G401.6 (cell line): ENCODE results near the gene ICAM4.
"Not testable (repeated sequence)": the region's sequence is repeated elsewhere in the genome, so short reads cannot be mapped to it uniquely, and the experiment has no call there.

Experiments
- FAIRE-seq: peaks from 2 replicates; lab custom pipeline; 2012; peaks lifted over from hg19 to GRCh38; lab: Jason Lieb, UNC

ICAM4 gene, protein sequence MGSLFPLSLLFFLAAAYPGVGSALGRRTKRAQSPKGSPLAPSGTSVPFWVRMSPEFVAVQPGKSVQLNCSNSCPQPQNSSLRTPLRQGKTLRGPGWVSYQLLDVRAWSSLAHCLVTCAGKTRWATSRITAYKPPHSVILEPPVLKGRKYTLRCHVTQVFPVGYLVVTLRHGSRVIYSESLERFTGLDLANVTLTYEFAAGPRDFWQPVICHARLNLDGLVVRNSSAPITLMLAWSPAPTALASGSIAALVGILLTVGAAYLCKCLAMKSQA

DNA sequence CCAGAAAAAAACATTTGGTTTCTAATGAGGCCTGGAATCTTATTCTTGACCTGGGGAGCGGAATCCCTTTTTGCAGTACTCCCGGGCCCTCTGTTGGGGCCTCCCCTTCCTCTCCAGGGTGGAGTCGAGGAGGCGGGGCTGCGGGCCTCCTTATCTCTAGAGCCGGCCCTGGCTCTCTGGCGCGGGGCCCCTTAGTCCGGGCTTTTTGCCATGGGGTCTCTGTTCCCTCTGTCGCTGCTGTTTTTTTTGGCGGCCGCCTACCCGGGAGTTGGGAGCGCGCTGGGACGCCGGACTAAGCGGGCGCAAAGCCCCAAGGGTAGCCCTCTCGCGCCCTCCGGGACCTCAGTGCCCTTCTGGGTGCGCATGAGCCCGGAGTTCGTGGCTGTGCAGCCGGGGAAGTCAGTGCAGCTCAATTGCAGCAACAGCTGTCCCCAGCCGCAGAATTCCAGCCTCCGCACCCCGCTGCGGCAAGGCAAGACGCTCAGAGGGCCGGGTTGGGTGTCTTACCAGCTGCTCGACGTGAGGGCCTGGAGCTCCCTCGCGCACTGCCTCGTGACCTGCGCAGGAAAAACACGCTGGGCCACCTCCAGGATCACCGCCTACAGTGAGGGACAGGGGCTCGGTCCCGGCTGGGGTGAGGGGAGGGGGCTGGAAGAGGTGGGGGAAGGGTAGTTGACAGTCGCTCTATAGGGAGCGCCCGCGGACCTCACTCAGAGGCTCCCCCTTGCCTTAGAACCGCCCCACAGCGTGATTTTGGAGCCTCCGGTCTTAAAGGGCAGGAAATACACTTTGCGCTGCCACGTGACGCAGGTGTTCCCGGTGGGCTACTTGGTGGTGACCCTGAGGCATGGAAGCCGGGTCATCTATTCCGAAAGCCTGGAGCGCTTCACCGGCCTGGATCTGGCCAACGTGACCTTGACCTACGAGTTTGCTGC, at the start of gene ICAM4:
Gene ICAM4 (plus strand): TSS at position 153 of the 935 bp plus-strand sequence. CDS start 58 bp downstream, at position 211.
- FAIRE-seq: peak; percentile 45

DNA sequence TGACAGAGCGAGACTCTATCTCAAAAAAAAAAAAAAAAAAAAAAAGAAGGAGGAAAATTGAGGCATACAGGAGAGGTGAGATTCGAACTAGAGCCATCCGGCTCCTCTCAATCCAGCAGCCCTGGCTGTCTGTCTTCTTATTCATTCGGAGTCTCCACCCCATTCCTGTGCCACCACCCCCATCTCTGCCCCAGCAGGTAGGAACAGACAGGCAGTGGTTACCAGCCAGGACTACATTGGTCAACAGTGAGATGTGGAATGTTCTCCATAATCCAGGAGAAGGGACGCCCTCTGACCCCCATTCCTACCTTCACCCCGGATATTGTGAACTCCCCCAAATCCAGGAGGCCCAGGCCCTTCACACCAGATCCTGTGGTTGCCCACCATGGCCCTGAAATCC, 49.1 kb upstream of the ICAM4 start:
- FAIRE-seq: no peak

DNA sequence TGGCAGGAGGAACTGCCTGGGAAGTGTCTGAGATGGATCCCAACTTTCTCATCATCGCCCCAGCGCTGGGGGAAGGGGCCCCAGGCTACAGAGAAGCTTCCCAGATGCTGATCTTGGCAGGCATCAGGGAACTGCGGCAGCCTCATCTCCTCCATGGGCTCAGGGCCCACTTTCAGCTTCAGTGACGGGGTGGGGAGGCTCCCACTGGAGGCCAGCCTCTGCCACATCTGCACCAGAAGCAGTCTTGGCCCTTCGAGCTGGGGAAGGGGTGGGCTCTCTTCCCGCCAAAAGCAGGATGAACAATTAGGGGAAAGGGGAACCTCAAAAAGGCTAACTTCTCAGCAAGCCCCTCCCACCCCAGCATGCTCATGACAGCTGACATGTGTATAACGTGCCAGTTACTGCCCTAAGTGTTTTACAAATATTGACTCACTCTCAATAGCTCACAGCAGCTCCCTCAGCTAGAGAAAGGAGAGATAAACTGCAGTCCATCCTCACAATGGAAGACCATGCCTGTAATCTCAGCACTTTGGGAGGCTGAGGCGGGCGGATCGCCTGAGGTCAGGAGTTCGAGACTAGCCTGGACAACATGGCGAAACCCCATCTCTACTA, 48.5 kb upstream of the ICAM4 start:
- no peak for FAIRE-seq

DNA sequence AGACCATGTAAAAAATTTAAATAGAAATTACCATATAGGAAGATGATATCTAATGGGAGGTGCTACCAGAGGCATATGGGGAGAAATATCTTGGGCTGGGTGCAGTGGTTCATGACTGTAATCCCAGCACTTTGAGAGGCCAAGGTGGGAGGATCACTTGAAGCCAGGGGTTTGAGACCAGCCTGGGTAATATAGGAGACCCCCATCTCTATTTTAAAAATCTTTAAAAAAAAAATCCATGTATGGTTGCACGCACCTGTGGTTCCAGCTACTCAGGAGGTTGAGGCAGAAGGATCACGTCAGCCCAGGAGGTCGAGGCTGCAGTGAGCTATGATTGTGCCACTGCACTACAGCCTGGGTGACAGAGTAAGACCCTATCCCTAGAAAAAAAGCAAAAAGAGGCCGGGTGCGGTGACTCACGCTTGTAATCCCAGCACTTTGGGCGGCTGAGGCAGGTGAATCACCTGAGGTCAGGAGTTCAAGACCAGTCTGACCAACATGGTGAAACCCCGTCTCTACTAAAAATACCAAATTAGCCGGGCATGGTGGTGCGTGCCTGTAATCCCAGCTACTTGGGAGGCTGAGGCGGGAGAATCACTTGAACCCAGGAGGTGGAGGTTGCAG, 44.8 kb upstream of the ICAM4 start:
- FAIRE-seq: not testable (repeated sequence)

DNA sequence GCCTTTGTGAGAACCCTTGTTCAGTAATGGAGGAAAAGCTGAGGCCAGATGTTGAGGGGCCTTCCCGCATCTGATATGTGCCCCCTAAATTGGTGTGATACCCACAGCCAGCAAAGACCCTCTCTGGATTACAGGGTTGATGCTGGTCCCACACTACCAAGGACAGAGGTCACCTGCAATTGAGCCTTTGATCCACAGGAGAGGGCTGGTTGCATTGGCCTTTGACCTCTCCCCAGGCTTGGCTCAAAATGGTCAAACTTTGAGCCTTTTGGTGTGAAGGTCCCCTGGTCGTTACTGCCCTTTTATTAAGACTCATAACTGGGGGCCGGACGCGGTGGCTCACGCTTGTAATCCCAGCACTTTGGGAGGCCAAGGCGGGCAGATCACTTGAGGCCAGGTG, 43.1 kb upstream of the ICAM4 start:
- FAIRE-seq: no peak

DNA sequence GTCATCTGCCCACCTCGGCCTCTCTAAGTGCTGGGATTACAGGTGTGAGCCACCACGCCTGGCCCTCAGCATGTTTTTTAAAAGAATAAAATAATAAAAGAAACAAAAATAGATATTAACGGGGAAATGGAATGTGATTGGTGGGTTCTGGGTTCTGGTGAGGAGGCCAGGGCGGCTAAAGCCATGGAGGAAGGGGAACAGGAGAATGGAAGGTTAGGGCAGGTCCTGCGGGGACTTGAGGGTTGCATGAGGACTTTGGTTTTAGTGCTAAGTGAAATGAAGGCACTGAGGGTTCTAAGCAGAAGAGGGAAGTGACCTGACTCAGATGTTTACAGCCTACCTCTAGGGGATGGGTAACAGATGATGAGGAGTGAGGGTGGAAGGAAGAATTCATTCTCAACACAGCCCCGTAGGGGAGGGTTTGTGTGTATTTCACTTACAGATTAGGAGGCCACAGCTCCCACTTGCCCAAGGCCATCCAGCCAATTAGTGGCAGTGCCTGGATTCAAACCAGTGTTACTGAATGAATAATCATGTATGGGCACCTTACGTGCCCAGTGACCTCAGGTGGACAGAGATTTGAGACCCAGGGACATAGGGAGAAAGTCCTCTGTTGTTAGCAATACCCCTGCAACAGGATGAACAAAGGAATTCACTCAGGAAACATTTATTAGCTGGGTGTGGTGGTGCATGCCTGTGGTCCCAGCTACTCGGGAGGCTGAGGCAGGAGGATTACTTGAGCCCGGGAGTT, 41.4 kb upstream of the ICAM4 start:
- FAIRE-seq: no peak

DNA sequence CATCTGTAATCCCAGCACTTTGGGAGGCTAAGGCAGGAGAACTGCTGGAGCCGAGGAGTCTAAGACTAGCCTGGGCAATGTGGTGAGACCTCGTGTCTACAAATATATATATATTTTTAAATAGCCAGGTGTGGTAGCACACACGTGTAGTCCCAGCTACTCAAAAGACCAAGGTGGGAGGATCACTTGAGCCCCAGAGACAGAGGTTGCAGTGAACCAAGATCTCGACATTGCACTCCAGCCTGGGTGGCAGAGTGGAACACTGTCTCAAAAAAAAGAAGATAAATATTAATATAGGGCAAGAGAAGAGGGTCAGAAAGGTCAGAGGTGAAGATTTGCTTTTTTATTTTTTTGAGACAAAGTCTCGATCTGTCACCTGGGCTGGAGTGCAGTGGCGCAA, 40.2 kb upstream of the ICAM4 start:
- FAIRE-seq: no peak

DNA sequence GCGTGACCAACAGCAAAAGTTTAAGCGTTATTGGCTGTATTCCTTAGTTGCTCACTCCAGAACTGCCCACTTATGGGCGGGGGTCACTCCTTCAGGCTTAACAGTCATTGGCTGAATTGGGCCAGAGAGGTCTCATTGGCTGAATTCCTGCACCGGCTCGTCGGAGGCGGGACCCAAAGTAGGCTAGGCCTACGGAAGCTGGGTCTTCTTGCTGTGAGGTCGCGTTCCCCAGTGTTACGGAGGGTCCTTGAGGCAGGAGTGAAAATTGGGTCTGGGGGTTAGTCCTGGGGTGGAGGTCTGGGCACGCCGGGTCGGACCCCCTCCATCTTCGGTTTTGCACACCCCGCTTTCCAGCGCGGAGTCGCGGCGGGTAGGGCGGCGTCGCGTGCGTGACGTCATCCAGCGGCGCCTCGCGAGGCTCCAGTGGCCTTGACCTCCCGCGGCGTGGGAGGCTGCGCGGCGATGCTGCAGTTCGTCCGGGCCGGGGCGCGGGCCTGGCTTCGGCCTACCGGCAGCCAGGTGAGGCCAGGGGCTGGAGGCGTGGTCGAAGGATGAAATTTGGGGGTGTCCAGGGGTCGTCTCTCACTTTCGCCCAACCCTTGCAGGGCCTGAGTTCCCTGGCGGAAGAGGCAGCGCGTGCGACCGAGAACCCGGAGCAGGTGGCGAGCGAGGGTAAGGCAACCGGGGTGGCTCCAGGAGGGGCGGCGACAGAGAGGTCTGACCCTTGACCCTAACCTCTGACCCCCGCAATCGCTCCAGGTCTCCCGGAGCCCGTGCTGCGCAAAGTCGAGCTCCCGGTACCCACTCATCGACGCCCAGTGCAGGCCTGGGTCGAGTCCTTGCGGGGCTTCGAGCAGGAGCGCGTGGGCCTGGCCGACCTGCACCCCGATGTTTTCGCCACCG, 34.7 kb upstream of the ICAM4 start, which contains the start of gene MRPL4:
Gene MRPL4 (plus strand): TSS at position 423 of the 903 bp plus-strand sequence. CDS start 40 bp downstream, at position 463.
- FAIRE-seq: peak; percentile 99

DNA sequence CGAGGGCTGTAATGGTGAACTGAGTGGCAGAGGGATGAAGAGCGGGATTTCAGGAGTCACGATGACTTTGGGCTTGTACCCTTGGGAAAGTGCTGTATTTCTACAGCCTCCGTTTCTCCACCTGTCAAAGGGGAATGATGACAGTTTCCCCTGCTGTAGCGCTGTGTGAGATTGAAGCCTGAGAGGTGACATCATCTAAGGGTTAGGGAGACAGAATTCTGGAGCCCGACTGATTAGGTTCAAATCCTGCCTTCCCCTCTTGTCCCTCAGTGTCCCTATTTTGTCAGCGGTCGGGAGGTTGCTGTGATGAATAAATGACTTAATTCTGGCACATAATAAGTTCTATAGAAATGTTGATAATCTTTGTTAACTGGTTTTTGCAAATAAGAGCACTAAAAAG, 34.0 kb upstream of the ICAM4 start:
- no peak for FAIRE-seq

DNA sequence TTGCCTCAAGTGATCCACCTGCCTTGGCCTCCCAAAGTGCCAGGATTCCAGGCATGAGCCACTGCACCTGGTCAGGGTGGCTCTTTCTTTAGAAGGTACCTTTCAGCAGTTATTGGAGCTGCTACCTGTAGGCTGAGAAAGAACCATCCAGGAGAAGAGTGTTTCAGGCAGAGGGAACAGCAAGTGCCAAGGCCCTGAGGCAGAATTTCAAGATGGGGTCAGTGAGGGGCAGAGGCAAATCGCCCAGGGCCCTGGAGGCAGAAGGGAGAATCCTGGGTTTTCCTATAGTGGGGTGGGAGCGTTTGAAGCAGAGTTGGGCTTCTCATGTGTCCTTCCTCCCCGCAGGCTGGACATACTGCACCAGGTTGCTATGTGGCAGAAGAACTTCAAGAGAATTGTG, 32.5 kb upstream of the ICAM4 start:
- FAIRE-seq: no peak

DNA sequence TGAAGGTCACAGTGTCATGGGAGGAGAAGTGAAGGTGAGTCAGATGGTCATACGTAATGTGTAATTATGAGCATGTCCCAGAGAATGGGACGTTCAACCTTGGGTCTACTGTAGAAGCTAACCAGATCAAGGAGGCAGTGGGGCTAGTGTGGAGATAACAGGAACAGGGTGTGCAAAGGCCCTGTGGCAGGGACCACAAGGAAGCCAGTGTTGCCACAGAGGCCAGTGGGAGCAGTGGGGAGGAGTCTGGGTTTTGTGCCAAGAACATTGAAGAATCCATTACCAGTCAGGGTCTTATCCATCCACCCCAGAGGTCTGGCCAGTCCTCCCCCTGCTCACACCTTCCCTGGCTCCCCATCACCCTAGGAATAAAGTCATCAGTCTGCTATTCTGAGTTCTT, 31.4 kb upstream of the ICAM4 start:
- FAIRE-seq: no peak

DNA sequence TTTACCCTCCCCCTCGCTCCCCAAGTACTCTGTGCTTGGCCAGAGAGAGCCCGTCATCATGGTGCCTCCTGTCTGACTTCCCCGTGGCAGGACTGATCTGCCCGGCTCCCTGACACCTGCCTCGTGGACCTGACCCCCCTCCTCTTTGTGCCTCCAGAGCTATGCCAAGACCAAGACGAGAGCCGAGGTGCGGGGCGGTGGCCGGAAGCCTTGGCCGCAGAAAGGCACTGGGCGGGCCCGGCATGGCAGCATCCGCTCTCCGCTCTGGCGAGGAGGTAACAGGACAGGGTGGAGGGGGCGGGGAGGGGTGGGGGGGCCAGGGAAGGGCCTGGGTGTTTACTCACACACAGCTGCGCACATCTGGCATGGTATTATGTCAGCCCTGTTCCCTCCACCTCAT, 30.2 kb upstream of the ICAM4 start:
- no peak for FAIRE-seq

DNA sequence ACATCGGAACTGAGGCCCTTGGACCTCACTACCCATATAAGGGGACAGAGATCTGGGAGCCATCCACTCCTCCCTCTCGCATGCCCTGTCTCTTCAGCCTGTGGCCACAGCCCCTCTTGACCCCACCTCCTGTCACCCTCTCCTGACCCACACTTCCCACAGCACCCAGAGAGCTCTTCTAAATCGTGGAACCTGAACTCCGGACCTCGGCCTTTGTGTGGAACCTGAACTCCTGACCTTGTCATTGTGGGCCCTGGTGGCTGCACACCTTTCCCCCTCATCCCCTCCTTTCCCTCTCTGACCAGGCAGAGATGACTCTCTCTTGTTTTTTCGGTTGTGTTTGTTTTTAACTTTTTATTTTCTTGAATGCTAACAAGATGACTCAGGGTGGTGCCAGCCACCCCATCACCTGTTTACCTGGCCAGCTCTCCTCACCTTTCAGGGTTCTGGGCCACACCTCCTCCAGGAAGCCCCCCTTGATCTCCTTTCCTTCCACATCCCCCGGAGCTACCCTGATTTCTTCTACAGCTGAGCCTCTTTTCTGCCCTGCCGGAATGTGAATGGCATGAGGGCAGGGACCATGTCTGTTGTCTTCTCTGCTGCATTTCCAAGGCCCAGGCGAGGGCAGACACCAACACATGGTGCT, 29.7 kb upstream of the ICAM4 start:
- no peak for FAIRE-seq

DNA sequence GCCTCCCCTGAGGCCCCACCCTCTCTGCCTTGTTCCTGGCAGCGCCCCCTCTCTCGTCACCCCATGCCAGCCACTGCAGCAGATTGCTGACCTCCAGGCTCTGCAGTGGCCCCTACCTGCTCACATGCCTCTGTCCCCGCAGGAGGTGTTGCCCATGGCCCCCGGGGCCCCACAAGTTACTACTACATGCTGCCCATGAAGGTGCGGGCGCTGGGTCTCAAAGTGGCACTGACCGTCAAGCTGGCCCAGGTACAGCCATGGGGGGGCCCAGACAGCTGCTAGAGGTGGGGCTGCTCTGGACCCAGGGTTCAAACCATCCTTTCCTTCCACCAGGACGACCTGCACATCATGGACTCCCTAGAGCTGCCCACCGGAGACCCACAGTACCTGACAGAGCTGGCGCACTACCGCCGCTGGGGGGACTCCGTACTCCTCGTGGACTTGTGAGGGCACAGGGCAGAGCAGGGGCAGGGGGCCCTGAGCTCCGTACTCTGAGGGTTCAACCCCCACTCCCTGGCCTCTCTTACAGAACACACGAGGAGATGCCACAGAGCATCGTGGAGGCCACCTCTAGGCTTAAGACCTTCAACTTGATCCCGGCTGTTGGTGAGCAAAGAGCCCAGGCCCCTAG, 28.6 kb upstream of the ICAM4 start:
- FAIRE-seq: no peak

DNA sequence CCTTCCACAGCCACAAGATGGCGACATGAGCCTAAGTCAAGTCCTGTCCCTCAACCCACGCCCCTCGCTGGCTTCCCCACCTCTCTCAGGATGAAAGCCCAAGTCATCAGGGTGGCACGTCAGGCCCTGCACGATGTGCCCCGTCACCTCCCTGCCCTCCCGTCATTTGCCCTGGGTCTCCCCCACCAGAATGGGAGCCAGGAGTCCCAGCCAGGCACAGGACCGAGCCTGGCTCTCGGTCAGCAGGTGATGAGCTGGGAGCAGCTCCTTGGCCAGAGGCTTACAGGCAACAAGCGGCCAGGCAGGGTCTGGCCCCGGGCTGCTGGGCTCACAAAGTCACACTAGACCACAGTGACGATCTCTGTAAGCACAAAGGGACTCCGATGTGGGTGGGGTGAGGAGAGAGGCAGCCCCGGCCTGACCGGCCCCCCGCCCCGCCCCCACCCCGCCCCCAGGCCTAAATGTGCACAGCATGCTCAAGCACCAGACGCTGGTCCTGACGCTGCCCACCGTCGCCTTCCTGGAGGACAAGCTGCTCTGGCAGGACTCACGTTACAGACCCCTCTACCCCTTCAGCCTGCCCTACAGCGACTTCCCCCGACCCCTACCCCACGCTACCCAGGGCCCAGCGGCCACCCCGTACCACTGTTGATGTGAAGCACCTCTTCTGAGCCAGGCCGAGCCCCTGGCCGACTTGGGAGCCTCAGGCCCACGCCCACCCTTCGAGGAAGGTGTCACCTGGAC, 27.4 kb upstream of the ICAM4 start:
- no peak for FAIRE-seq

DNA sequence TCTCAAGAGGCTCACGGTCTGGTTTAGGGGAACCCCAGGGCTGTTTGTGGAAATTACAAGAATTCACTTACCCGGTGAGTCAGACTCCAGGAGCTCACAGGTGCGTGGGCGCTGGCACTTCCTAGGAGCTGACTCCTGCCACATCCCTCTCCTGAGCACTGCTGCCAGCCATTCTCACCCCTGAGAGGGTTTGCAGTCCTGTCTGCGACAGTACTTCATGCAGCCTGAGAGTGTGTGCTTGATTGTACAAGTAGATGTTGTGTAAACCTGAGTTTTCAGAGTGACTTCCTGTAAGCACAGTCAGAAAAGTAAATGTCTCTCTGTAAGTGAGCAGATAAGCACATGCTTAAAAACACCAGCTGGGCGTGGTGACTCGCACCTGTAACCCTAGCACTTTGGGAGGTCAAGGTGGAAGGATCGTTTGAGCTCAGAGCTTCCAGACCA, 26.6 kb upstream of the ICAM4 start:
- no peak for FAIRE-seq

DNA sequence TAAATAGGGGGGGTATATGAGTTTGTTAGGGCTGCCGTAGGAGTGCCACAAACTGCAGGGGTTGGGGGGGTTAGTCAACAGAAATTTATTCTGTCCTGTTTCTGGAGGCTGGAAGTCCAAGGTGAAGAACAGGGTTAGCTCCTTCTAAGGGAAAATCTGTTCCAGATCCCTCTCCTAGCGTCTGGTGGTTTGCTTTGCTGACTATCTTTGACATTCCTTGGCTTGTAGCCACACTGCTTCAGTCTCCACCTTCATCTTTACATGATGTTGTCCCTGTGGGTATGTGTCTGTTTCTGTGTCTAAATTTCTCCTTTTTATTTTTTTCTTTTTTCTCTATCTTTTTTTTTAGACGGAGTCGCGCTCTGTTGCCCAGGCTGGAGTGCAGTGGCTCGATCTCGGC, 24.0 kb upstream of the ICAM4 start:
- FAIRE-seq: no peak

DNA sequence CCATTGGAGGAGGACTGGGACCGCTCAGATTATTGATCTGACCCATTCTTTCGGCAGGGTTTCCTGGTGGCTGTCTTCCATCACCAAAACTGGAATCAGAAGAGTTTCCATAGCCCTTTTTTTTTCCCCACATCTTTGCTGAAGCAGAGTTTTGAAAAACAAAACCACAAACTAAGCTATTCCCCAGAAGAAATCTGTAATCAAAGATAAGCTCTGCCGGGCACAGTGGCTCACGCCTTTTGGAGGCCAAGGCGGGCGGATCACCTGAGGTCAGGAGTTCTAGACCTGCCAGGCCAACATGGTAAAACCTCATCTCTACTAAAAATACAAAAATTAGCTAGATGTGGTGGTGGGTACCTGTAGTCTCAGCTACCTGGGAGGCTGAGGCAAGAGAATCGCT, 20.0 kb upstream of the ICAM4 start:
- no peak for FAIRE-seq

DNA sequence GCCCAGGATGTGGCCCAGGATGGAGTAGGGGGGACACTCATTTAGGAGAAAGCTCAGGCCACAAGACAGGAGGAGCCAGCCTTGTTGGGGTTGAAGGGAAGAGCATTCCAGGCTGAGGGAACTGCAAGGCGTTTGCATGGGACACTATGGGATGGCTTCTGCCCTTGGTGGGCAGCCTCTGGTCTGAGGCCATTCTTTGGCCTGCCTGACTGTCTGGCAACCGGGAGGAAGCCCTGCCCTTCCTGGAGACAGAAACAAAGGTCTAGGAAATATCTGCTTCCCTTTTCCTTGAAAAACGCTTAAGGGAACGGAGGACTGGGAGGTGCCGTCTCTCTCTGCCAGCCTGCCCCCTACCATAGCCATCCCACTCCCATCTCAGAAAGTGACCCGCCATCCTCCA, 18.7 kb upstream of the ICAM4 start:
- FAIRE-seq: no peak
